IMR-90 (cell line): Measurements from ENCODE around the gene MYO3B. TPM values are rescaled to one million over a fixed set of nuclear protein-coding genes. Genes with fewer than 3 reads are reported as not detected.

Source experiments
- ATAC-seq: fragments of 200-7000 bp; cut with Tn5 transposase; 2 replicates; pipeline ENCODE4 v1.9.1; 2020; ENCODE audit warnings: low read depth, mild to moderate bottlenecking, moderate library complexity
- BruUV-seq: library from RNA; stranded (reverse); fragments of 400-500 nt; replicated peaks from 2 replicates; lab custom pipeline; 2021; lab: Mats Ljungman, UMichigan
- CTCF ChIA-PET: fragments of 300-600 bp; formaldehyde crosslinking; extraction: SDS; loops from one replicate; lab custom pipeline; 2021; ENCODE audit warnings: antibody characterized with exemption; lab: Yijun Ruan, JAX
- POLR2A ChIA-PET: fragments of 300-600 bp; sonication (Branson Sonifier 250); formaldehyde crosslinking; loops from one replicate; lab custom pipeline; 2022; ENCODE audit warnings: antibody characterized with exemption; ENCODE audit not compliant: unreplicated experiment; lab: Charles Lee
- DNase-seq: peaks from one replicate; pipeline ENCODE4 v3.0.0; 2013
- H2AFZ ChIP-seq: replicated peaks from 2 replicates; pipeline ENCODE3; 2013; ENCODE audit warnings: low read length, mild to moderate bottlenecking; ENCODE audit not compliant: poor library complexity
- H2AK5ac ChIP-seq: 2 replicates; pipeline ENCODE4 v1.6.1; 2013; ENCODE audit warnings: low read depth, low read length, inconsistent platforms
- H2AK9ac ChIP-seq: replicated peaks from 2 replicates; pipeline ENCODE3; 2013; ENCODE audit warnings: mild to moderate bottlenecking, low read depth, low read length, moderate library complexity; ENCODE audit not compliant: poor library complexity
- H2BK120ac ChIP-seq: 2 replicates; pipeline ENCODE4 v1.6.1; 2013; ENCODE audit warnings: low read depth, low read length, inconsistent platforms
- H2BK15ac ChIP-seq: 3 replicates; pipeline ENCODE4 v1.6.1; 2013; ENCODE audit warnings: low read depth, low read length, inconsistent platforms
- H2BK20ac ChIP-seq: 2 replicates; pipeline ENCODE4 v1.6.1; 2013; ENCODE audit warnings: low read depth, mild to moderate bottlenecking, inconsistent platforms, low read length, moderate library complexity
- H2BK5ac ChIP-seq: 2 replicates; pipeline ENCODE4 v1.6.1; 2013; ENCODE audit warnings: mild to moderate bottlenecking, low read depth, low read length, inconsistent platforms; ENCODE audit not compliant: poor library complexity, severe bottlenecking
- H3K14ac ChIP-seq: replicated peaks from 2 replicates; pipeline ENCODE4 v1.6.1; 2013; ENCODE audit warnings: low read depth, low read length, inconsistent platforms
- H3K18ac ChIP-seq: 2 replicates; pipeline ENCODE4 v1.6.1; 2013; ENCODE audit warnings: low read depth, low read length, control low read depth
- H3K23ac ChIP-seq: 2 replicates; pipeline ENCODE4 v1.6.1; 2013; ENCODE audit warnings: low read depth, low read length, inconsistent platforms
- H3K27ac ChIP-seq: 2 replicates; pipeline ENCODE4 v1.5.1; 2013; ENCODE audit warnings: mild to moderate bottlenecking, control low read depth, low read length; ENCODE audit not compliant: insufficient read depth
- H3K27me3 ChIP-seq: 2 replicates; pipeline ENCODE4 v1.6.1; 2013; ENCODE audit warnings: low read length; ENCODE audit not compliant: control insufficient read depth, insufficient read depth
- H3K36me3 ChIP-seq: 2 replicates; pipeline ENCODE4 v1.6.1; 2013; ENCODE audit warnings: low read length, mixed read lengths; ENCODE audit not compliant: control insufficient read depth, insufficient read depth
- H3K4ac ChIP-seq: 2 replicates; pipeline ENCODE4 v1.6.1; 2013; ENCODE audit warnings: low read depth, low read length, inconsistent platforms
- H3K4me1 ChIP-seq: 2 replicates; pipeline ENCODE4 v1.6.1; 2013; ENCODE audit warnings: low read length, mixed read lengths; ENCODE audit not compliant: control insufficient read depth, insufficient read depth
- H3K4me2 ChIP-seq: 2 replicates; pipeline ENCODE4 v1.6.1; 2013; ENCODE audit warnings: low read depth, mild to moderate bottlenecking, control low read depth, low read length, moderate library complexity
- H3K4me3 ChIP-seq: 2 replicates; pipeline ENCODE4 v1.5.1; 2013; ENCODE audit warnings: low read depth, mild to moderate bottlenecking, control low read depth, low read length, moderate library complexity; ENCODE audit not compliant: insufficient read depth
- H3K56ac ChIP-seq: 2 replicates; pipeline ENCODE4 v1.6.1; 2013; ENCODE audit warnings: low read length, inconsistent platforms; ENCODE audit not compliant: insufficient read depth; ENCODE audit errors: extremely low read depth
- H3K79me1 ChIP-seq, 2 experiments: 2 replicates each; pipeline ENCODE4 v1.6.1; 2013; ENCODE audit warnings: low read length in 2 of 2, inconsistent platforms in 1 of 2, low read depth in 1 of 2
- H3K9ac ChIP-seq: 2 replicates; pipeline ENCODE4 v1.6.1; 2013; ENCODE audit warnings: low read depth, low read length, control low read depth
- H3K9me1 ChIP-seq: 2 replicates; pipeline ENCODE4 v1.6.1; 2013; ENCODE audit warnings: low read length, inconsistent platforms; ENCODE audit not compliant: insufficient read depth
- H3K9me3 ChIP-seq: 2 replicates; pipeline ENCODE4 v1.6.1; 2013; ENCODE audit warnings: low read length; ENCODE audit not compliant: control insufficient read depth, insufficient read depth
- H4K20me1 ChIP-seq: 2 replicates; pipeline ENCODE4 v1.6.1; 2013; ENCODE audit warnings: low read length, inconsistent platforms; ENCODE audit not compliant: insufficient read depth
- H4K5ac ChIP-seq: 2 replicates; pipeline ENCODE4 v1.6.1; 2013; ENCODE audit warnings: mild to moderate bottlenecking, low read depth, low read length, control low read depth
- H4K8ac ChIP-seq, 2 experiments: 2 replicates each; pipeline ENCODE4 v1.6.1; 2013; ENCODE audit warnings: low read depth in 2 of 2, low read length in 2 of 2, control low read depth in 1 of 2, inconsistent platforms in 1 of 2
- H4K91ac ChIP-seq: 2 replicates; pipeline ENCODE4 v1.6.1; 2013; ENCODE audit warnings: low read depth, low read length, inconsistent platforms; ENCODE audit not compliant: insufficient read depth
- BHLHE40 ChIP-seq: fragments of 150-350 bp; IDR thresholded peaks from 2 replicates; pipeline ENCODE4 v1.6.1; 2016; ENCODE audit warnings: mild to moderate bottlenecking, low read depth, low read length
- CEBPB ChIP-seq: IDR thresholded peaks from 2 replicates; pipeline ENCODE4 v1.6.1; 2012; ENCODE audit warnings: low read depth, low read length, improper control_type of control experiment
- CHD1 ChIP-seq: IDR thresholded peaks from 2 replicates; pipeline ENCODE4 v1.6.1; 2012; ENCODE audit warnings: low read depth, low read length, improper control_type of control experiment
- FOS ChIP-seq: fragments of 150-350 bp; IDR thresholded peaks from 2 replicates; pipeline ENCODE4 v1.6.1; 2016; ENCODE audit warnings: low read depth, low read length
- MAFK ChIP-seq: IDR thresholded peaks from 2 replicates; pipeline ENCODE4 v1.6.1; 2012; ENCODE audit warnings: low read depth, low read length, improper control_type of control experiment
- MAZ ChIP-seq: IDR thresholded peaks from 2 replicates; pipeline ENCODE4 v1.6.1; 2012; ENCODE audit warnings: low read depth, mild to moderate bottlenecking, low read length, improper control_type of control experiment, moderate library complexity, borderline replicate concordance
- MXI1 ChIP-seq: IDR thresholded peaks from 2 replicates; pipeline ENCODE4 v1.6.1; 2012; ENCODE audit warnings: low read depth, mild to moderate bottlenecking, low read length, moderate library complexity, borderline replicate concordance
- NFE2L2 ChIP-seq: fragments of 150-350 bp; IDR thresholded peaks from 2 replicates; pipeline ENCODE4 v1.6.1; 2016; ENCODE audit warnings: low read depth, mild to moderate bottlenecking, low read length
- POLR2A ChIP-seq: IDR thresholded peaks from 2 replicates; pipeline ENCODE4 v1.6.1; 2012; ENCODE audit warnings: mild to moderate bottlenecking, low read depth, low read length
- RAD21 ChIP-seq: IDR thresholded peaks from 2 replicates; pipeline ENCODE4 v1.6.1; 2012; ENCODE audit warnings: low read length, improper control_type of control experiment
- RCOR1 ChIP-seq: IDR thresholded peaks from 2 replicates; pipeline ENCODE4 v1.6.1; 2012; ENCODE audit warnings: mild to moderate bottlenecking, low read length, improper control_type of control experiment; ENCODE audit not compliant: insufficient replicate concordance
- RFX5 ChIP-seq: IDR thresholded peaks from 2 replicates; pipeline ENCODE4 v1.8.0; 2012; ENCODE audit warnings: low read depth, mild to moderate bottlenecking, low read length, moderate library complexity
- SMC3 ChIP-seq: fragments of 150-350 bp; IDR thresholded peaks from 2 replicates; pipeline ENCODE4 v1.6.1; 2016; ENCODE audit warnings: low read depth, mild to moderate bottlenecking, antibody characterized with exemption, low read length, moderate library complexity
- USF2 ChIP-seq: fragments of 150-350 bp; IDR thresholded peaks from 2 replicates; pipeline ENCODE4 v1.6.1; 2017; ENCODE audit warnings: mild to moderate bottlenecking, antibody characterized with exemption, low read length, low read depth
- WGBS, 2 experiments: methylation state at CpG; one replicate each; pipeline versions ENCODE4 v1.1.5 to v1.1.7; 2013; ENCODE audit warnings: missing lambda C conversion rate in 2 of 2; ENCODE audit not compliant: insufficient read length in 1 of 2; ENCODE audit errors: extremely low coverage in 2 of 2; 5-methylcytosine and 5-hydroxymethylcytosine counted together
- dilution Hi-C: fragments of 300-500 bp; cut with HindIII; formaldehyde crosslinking; loops from one replicate; pipeline ENCODE4 v1.14.3; 2018; ENCODE audit warnings: low sequenced_read_pairs; ENCODE audit not compliant: unreplicated experiment
- in situ Hi-C: fragments of 300-500 bp; cut with MboI; formaldehyde crosslinking; loops from 3 replicates; pipeline ENCODE4 v1.14.3; 2019; ENCODE audit warnings: low sequenced_read_pairs, inconsistent platforms, mixed read lengths
- intact Hi-C: fragments of 100-400 bp; cut with micrococcal nuclease; formaldehyde crosslinking; loops from 2 replicates; pipeline ENCODE4 v1.10.0; 2022
- polyA plus RNA-seq, 3 experiments: library from polyadenylated mRNA; depleted of rRNA; stranded (reverse); fragments of >200 nt; gene quantifications; 2 replicates each; pipeline ENCODE4 v1.2.3, GENCODE V29; 2012; ENCODE audit warnings: low replicate concordance in 1 of 3
- total RNA-seq: library from RNA; depleted of rRNA; stranded (reverse); fragments of >200 nt; gene quantifications from 2 replicates; pipeline ENCODE4 v1.2.3, GENCODE V29; 2012
- TF ChIP-seq, protein P1 (sequence below): conservative IDR thresholded peaks from 2 replicates; pipeline ENCODE4 v1.5.1; 2012; ENCODE audit warnings: mild to moderate bottlenecking, low read depth, low read length, improper control_type of control experiment
- TF ChIP-seq, protein P2 (sequence below): fragments of 150-350 bp; IDR thresholded peaks from 2 replicates; pipeline ENCODE4 v1.6.1; 2016; ENCODE audit warnings: low read depth, mild to moderate bottlenecking, low read length, moderate library complexity, borderline replicate concordance

The MYO3B gene
- total and polyA plus RNA-seq, 2 of the 4 experiments (the other 2 are of a cell fraction), result 0.02 TPM; not detected in 1

DNA sequence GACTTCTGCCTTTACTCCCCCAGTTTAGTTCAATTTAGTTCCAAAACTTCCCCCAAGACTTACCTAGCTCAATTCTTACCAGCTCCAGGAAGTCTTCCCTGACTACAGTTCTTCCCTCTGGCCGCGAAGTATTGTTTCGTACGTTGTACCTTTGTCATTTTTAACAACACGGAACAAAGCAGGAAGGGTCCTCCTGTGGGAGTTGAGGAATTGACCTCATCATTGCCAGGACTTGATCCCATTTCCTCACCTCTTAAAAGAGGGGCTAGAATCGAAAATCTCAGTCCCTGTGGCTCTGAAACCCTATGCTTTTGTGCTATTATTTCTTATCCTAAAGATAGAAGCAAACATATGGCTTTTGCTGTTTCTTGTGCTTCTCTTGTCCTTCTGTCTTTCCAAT lies 187.1 kb downstream of the MYO3B start:
- H3K23ac ChIP-seq, result no peak overlapping the region
- H2AK5ac ChIP-seq, result no peak overlapping the region
- H3K18ac ChIP-seq, result no peak overlapping the region
- no peaks in the 10 kb centered on the region for H3K9me1 ChIP-seq
- H3K56ac ChIP-seq, result no peak overlapping the region
- H2AFZ ChIP-seq, result no peak overlapping the region
- H3K79me1 ChIP-seq, result no peaks in the 10 kb centered on the region
- H3K4me3 ChIP-seq, result no peak overlapping the region
- no TSS peak for BruUV-seq
- no peak overlapping the region for H2AK9ac ChIP-seq
- H3K9ac ChIP-seq, result no peak overlapping the region
- no peak overlapping the region for H3K4ac ChIP-seq
- no peak overlapping the region for H4K5ac ChIP-seq
- dilution Hi-C loops, result no loop called here
- H4K8ac ChIP-seq, result no peak overlapping the region
- no peak overlapping the region for H4K91ac ChIP-seq
- ChIA-PET CTCF (no interaction called here), POLR2A (no interaction called here)
- peaks cover 13% of the 10 kb centered on the region for H3K27me3 ChIP-seq
- WGBS, 2 experiments, result no CpG with 5 or more reads among the region's 6 CpGs
- H3K4me2 ChIP-seq, result no peak overlapping the region
- H4K20me1 ChIP-seq, result no peaks in the 10 kb centered on the region
- H3K27ac ChIP-seq, result no peak overlapping the region
- DNase-seq (no peak), ATAC-seq (no peak)
- in situ Hi-C loops, result no loop called here
- intact Hi-C loops, result no loop called here
- no peak overlapping the region for H2BK5ac ChIP-seq
- H3K9me3 ChIP-seq, result no peaks in the 10 kb centered on the region
- no peak overlapping the region for H2BK120ac ChIP-seq
- no peak overlapping the region for H3K14ac ChIP-seq
- TF ChIP-seq CHD1 (no peak), CEBPB (no peak), RAD21 (no peak), RFX5 (no peak), USF2 (no peak), SMC3 (no peak), FOS (no peak), MAFK (no peak), NFE2L2 (no peak), POLR2A (no peak), MXI1 (no peak), MAZ (no peak), RCOR1 (no peak), BHLHE40 (no peak)
- TF ChIP-seq, protein P1, sequence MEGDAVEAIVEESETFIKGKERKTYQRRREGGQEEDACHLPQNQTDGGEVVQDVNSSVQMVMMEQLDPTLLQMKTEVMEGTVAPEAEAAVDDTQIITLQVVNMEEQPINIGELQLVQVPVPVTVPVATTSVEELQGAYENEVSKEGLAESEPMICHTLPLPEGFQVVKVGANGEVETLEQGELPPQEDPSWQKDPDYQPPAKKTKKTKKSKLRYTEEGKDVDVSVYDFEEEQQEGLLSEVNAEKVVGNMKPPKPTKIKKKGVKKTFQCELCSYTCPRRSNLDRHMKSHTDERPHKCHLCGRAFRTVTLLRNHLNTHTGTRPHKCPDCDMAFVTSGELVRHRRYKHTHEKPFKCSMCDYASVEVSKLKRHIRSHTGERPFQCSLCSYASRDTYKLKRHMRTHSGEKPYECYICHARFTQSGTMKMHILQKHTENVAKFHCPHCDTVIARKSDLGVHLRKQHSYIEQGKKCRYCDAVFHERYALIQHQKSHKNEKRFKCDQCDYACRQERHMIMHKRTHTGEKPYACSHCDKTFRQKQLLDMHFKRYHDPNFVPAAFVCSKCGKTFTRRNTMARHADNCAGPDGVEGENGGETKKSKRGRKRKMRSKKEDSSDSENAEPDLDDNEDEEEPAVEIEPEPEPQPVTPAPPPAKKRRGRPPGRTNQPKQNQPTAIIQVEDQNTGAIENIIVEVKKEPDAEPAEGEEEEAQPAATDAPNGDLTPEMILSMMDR, result no peak
- TF ChIP-seq, protein P2, sequence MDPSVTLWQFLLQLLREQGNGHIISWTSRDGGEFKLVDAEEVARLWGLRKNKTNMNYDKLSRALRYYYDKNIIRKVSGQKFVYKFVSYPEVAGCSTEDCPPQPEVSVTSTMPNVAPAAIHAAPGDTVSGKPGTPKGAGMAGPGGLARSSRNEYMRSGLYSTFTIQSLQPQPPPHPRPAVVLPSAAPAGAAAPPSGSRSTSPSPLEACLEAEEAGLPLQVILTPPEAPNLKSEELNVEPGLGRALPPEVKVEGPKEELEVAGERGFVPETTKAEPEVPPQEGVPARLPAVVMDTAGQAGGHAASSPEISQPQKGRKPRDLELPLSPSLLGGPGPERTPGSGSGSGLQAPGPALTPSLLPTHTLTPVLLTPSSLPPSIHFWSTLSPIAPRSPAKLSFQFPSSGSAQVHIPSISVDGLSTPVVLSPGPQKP, result no peak
- H3K4me1 ChIP-seq, result no peaks in the 10 kb centered on the region
- H2BK20ac ChIP-seq, result no peak overlapping the region
- no peaks in the 10 kb centered on the region for H3K36me3 ChIP-seq
- H2BK15ac ChIP-seq, result no peak overlapping the region
